ENCODE results near the gene PRRT1.
"Not testable (repeated sequence)": the region's sequence is repeated elsewhere in the genome, so short reads cannot be mapped to it uniquely, and the experiment has no call there.

DNA sequence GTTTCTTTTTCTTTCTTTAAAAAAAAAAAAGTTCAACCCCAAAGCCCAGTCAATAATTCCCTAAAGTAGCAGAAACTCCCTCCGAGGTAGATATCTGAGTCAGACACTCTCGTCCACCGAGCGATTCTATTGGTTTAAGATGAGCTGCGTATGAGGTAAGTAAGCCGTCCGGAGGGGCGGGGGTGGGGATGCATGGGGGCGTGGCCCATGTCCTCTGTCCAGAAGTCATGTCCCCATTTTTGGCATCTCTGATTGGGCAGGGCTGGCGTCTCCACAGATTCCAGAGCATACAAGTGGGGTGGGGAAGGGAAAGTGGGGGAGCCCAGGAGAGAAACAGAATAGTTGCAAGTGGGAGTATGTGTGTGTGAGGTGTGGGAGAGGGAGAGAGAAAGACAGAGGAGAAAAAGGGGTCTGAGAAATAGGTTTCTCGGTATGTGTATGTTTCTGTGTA is 34.0 kb upstream of the PRRT1 start:
- not testable (repeated sequence) for TF ChIP-seq POLR2A, POLR2AphosphoS5, EP300 (IDR thresholded peaks at IDR 0.05)

Measured in stomach (tissue), 4 donors.